ENCODE measurements around the gene XXYLT1.

The XXYLT1 gene

GRCh38 chr3:195036574-195036973, 234.4 kb downstream of the XXYLT1 start:
- no peak for DNase-seq

DNA sequence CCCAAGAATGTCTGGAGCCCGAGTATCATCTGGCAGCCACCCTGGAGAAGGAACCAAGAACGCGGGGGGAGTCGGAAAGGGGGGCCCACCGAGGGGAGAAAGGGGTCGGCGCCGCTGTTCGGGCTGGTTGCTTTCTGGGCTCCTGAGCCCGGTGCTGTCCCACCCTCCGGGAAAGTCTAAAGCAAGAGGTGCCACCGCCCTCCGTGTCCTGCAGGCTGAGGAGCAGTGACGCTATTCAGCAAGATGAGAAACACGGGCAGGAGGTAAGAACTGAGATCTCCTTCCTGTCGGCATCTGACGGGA, 234.8 kb downstream of the XXYLT1 start:
- DNase-seq, result no peak

- no peak for DNase-seq
Observed at GRCh38 chr3:195035345-195036202, 235.4 kb downstream of the XXYLT1 start.

GRCh38 chr3:195034541-195034940, 236.4 kb downstream of the XXYLT1 start:
- no peak for DNase-seq

GRCh38 chr3:195034101-195034500, 236.9 kb downstream of the XXYLT1 start:
- DNase-seq, result no peak

DNA sequence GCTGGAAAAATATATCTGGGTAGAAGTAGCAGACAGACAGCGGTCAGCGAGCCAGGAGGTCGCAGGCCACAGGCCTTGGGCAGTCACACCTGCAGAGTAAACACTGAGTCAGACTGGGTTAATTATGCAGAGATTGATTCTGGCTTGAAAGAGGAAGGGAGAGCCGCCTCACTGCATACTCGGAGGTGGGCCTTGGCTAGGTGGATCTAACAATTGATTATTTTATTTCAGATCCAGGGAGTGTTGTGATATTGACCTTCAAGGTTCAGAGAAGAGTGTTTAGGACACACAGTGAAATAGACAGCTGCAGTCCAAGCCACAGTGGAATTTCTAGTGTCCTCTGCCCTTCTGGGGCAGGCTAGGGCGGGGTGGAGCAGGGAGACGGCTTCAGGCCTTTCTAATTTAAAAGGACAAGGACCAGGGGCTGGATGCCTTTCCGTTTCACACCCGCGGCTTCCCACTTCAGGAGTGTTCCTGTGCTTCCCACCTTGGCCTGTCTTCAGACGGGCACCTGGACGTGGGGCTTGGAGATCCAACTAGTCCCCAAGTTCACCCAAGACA, 237.3 kb downstream of the XXYLT1 start:
- no peak for DNase-seq

GRCh38 chr3:195032955-195033354, 238.0 kb downstream of the XXYLT1 start:
- no peak for DNase-seq

- DNase-seq, result no peak
Observed at GRCh38 chr3:195032106-195032759, 238.7 kb downstream of the XXYLT1 start.

GRCh38 chr3:195031574-195032003, 239.4 kb downstream of the XXYLT1 start:
- DNase-seq, result no peak

GRCh38 chr3:195030791-195031321, 240.1 kb downstream of the XXYLT1 start:
- no peak for DNase-seq

GRCh38 chr3:195028877-195029606, 241.9 kb downstream of the XXYLT1 start:
- DNase-seq, result no peak

- no peak for DNase-seq
Observed at GRCh38 chr3:195025884-195026200, 245.1 kb downstream of the XXYLT1 start.

- no peak for DNase-seq
Observed at GRCh38 chr3:195025056-195025883, 245.7 kb downstream of the XXYLT1 start.

GRCh38 chr3:195023989-195024388, 247.0 kb downstream of the XXYLT1 start:
- no peak for DNase-seq

DNA sequence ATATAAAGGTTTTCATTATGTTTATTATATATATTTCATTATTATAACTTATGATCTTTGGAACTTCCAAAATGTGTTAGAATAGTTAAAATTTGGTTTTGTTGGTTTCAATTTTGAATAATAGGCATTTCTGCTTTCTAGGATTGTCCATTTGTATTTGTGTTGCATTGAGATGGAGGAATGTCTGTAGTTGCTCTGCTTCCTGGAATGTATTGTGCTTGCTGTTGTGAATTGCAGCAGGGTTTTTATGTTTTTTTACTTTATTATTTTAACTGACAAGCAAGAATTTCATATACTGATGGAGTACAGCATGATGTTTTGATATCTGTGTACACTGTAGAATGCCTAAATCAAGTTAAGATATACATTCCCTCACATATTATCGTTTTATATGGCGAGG, 247.4 kb downstream of the XXYLT1 start:
- no peak for DNase-seq

DNA sequence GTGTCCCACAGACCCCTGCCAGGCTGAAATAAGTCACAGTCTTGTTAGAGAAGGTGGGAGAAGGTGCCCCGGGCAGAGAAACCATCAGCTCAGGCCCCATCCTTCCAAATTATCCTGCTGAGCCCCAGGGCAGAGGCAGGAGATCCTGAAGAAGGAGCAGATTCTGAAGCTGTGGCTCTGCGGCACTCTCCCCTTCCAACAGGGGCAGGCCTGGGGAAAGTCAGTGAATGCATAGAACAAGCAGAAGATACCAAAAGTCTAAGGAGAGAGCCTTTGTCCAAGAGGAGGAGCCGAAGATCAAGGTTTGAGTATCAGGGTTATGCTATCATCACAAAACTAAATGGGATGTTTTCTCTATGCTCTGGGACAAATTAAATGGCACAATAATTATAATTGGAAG, 249.3 kb downstream of the XXYLT1 start:
- DNase-seq, result no peak

DNA sequence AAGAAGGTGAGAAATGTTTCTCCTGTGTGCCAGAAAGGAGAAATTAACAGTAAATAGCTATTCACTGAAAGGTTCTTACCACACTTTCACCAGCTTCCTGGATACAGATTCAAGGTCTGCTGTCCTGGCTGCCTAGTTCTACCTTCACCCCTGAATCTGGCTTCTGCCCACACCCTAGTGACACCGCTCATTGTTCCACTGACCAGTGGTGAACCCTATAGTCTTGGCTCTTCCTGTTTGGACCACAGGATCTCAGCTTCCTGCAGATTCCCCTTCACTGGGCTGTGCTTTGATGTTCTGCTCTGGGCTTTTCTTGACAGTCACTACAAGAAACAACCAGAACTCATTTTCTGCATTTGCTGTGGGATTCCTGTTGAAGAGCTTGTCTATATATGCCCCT, 250.0 kb downstream of the XXYLT1 start:
- DNase-seq, result no peak

GRCh38 chr3:195020185-195020584, 250.8 kb downstream of the XXYLT1 start:
- DNase-seq, result no peak

GRCh38 chr3:195019335-195019734, 251.6 kb downstream of the XXYLT1 start:
- peak; percentile 54 for DNase-seq

All from eye (tissue), 1 donor.